ENCODE results near the gene CMTM3. TPM values are rescaled to one million over a fixed set of nuclear protein-coding genes. Genes with fewer than 3 reads are reported as not detected.

CMTM3 gene
- total and polyA plus RNA-seq, 7 experiments from 2014 or later = 52.0 to 138 (median 64.6) TPM

- ATAC-seq (peak; percentile 54), DNase-seq (peak in 6 of 9 donors; percentile 15 to 40 (median 30))
- Mint-ChIP-seq H3K27ac (peak within 1 kb of the TSS in 1 of 9 donors; percentile 37), H3K4me3 (peak within 1 kb of the TSS; percentile 17 to 85 (median 76)), H3K27me3 (peaks cover 13 to 32% (median 24%) of the 10 kb centered on the region in 5 donors), H3K9me3 (no peaks in the 10 kb centered on the region), H3K36me3 (peaks cover 0 to 30% (median 0%) of the 10 kb centered on the region in 5 donors), H3K4me1 (peaks cover 12 to 26% (median 19%) of the 10 kb centered on the region in 7 donors)
- ChIA-PET CTCF (interaction anchor here (0.7 to 1.0 kb wide), 3 partner anchors 10 to 30 kb away, joined by 3 to 7 read pairs (median 3); no protein-coding TSS in a partner anchor), POLR2A (interaction anchor here (0.9 to 1.9 kb wide), 5 partner anchors 11 to 31 kb away, joined by 3 to 8 read pairs (median 4); partner anchors contain the start of gene CKLF)
- intact Hi-C loops (cut with micrococcal nuclease) = no loop called here
- Histone ChIP-seq H3K27ac (ENCODE audit: low read depth, low read length) (no peak within 1 kb of the TSS), H3K4me1 (ENCODE audit: control insufficient read depth in 2 of 2, insufficient read depth in 2 of 2, low read length in 2 of 2) (peaks cover 4 to 5% of the 10 kb centered on the region in 2 donors), H3K36me3 (ENCODE audit: control insufficient read depth in 2 of 3, insufficient read depth in 3 of 3, low read length in 3 of 3) (no peaks in the 10 kb centered on the region), H3K4me3 (ENCODE audit: low read length) (peak within 1 kb of the TSS; percentile 42), H3K9me3 (ENCODE audit: control insufficient read depth in 2 of 3, low read length in 3 of 3) (no peaks in the 10 kb centered on the region), H3K27me3 (ENCODE audit: control insufficient read depth in 2 of 2, insufficient read depth in 2 of 2, low read length in 2 of 2) (peaks cover 0 to 5% of the 10 kb centered on the region in 2 donors)
Measured at GRCh38 chr16:66578651-66579531, 25.6 kb upstream of the CMTM3 start, which contains the start of gene CMTM2. TSS of gene CMTM2 (plus strand) at chr16:66579463. CDS start at chr16:66579608, 145 bp downstream.

GRCh38 chr16:66580605-66581209 is 23.8 kb upstream of the CMTM3 start:
- CTCF ChIA-PET = interaction anchor here (0.6 kb wide), 1 partner anchor 29 kb away, joined by 3 read pairs; the partner anchor contains the start of gene CKLF
- DNase-seq = no peak
- Mint-ChIP-seq H3K4me1 (peaks cover 12 to 26% (median 20%) of the 10 kb centered on the region in 7 donors), H3K27ac (peak overlapping the region in 1 of 9 donors; percentile 5), H3K27me3 (peaks cover 13 to 32% (median 24%) of the 10 kb centered on the region in 5 donors), H3K4me3 (peak overlapping the region in 2 of 10 donors; percentile 27 to 54), H3K9me3 (no peaks in the 10 kb centered on the region), H3K36me3 (peaks cover 0 to 26% (median 0%) of the 10 kb centered on the region in 5 donors)
- no peak overlapping the region for H3K27ac ChIP-seq (ENCODE audit: low read depth, low read length)
- POLR2A ChIA-PET = interaction anchor here (1.9 kb wide), 1 partner anchor 27 kb away, joined by 4 read pairs; no protein-coding TSS in a partner anchor
- H3K4me3 ChIP-seq (ENCODE audit: low read length) = no peak overlapping the region
- H3K4me1 ChIP-seq (ENCODE audit: control insufficient read depth in 2 of 2, insufficient read depth in 2 of 2, low read length in 2 of 2) = peaks cover 4 to 5% of the 10 kb centered on the region in 2 donors
- no peak for ATAC-seq
- peaks cover 0 to 5% of the 10 kb centered on the region in 2 donors for H3K27me3 ChIP-seq (ENCODE audit: control insufficient read depth in 2 of 2, insufficient read depth in 2 of 2, low read length in 2 of 2)
- intact Hi-C loops (cut with micrococcal nuclease) = no loop called here
- H3K36me3 ChIP-seq (ENCODE audit: control insufficient read depth in 2 of 3, insufficient read depth in 3 of 3, low read length in 3 of 3) = no peaks in the 10 kb centered on the region
- no peaks in the 10 kb centered on the region for H3K9me3 ChIP-seq (ENCODE audit: control insufficient read depth in 2 of 3, low read length in 3 of 3)

GRCh38 chr16:66581246-66581952 is 23.1 kb upstream of the CMTM3 start:
- POLR2A ChIA-PET = interaction anchor here (1.4 kb wide), 1 partner anchor 29 kb away, joined by 3 read pairs; the partner anchor contains the start of gene CKLF
- Mint-ChIP-seq H3K4me3 (no peak overlapping the region), H3K9me3 (no peaks in the 10 kb centered on the region)

GRCh38 chr16:66585481-66586239 is 18.8 kb upstream of the CMTM3 start:
- Mint-ChIP-seq H3K27ac (peak overlapping the region in 3 of 9 donors; percentile 4 to 15 (median 11)), H3K27me3 (peaks cover 0 to 5% (median 0%) of the 10 kb centered on the region in 5 donors), H3K9me3 (no peaks in the 10 kb centered on the region), H3K4me1 (peaks cover 26 to 53% (median 40%) of the 10 kb centered on the region in 7 donors), H3K4me3 (peak overlapping the region in 3 of 10 donors; percentile 13 to 48 (median 22)), H3K36me3 (peaks cover 0 to 6% (median 0%) of the 10 kb centered on the region in 5 donors)
- ChIA-PET CTCF (interaction anchor here (0.7 to 1.4 kb wide), 4 partner anchors 12 to 23 kb away, joined by 3 to 4 read pairs (median 4); no protein-coding TSS in a partner anchor), POLR2A (interaction anchor here (0.7 to 1.2 kb wide), 3 partner anchors 16 to 19 kb away, joined by 4 to 9 read pairs (median 5); partner anchors contain the start of gene CMTM3)
- peak; percentile 22 for ATAC-seq
- Histone ChIP-seq H3K9me3 (ENCODE audit: control insufficient read depth in 2 of 3, low read length in 3 of 3) (no peaks in the 10 kb centered on the region), H3K27me3 (ENCODE audit: control insufficient read depth in 2 of 2, insufficient read depth in 2 of 2, low read length in 2 of 2) (no peaks in the 10 kb centered on the region), H3K36me3 (ENCODE audit: control insufficient read depth in 2 of 3, insufficient read depth in 3 of 3, low read length in 3 of 3) (no peaks in the 10 kb centered on the region), H3K4me1 (ENCODE audit: control insufficient read depth in 2 of 2, insufficient read depth in 2 of 2, low read length in 2 of 2) (peaks cover 3 to 7% of the 10 kb centered on the region in 2 donors), H3K27ac (ENCODE audit: low read depth, low read length) (no peak overlapping the region), H3K4me3 (ENCODE audit: low read length) (no peak overlapping the region)
- no peak for DNase-seq
- intact Hi-C loops (cut with micrococcal nuclease) = no loop called here

More at GRCh38 chr16:66581246-66581952, 23.1 kb upstream of the CMTM3 start:
- no peak overlapping the region for H3K27ac Mint-ChIP-seq
- peaks cover 12 to 26% (median 21%) of the 10 kb centered on the region in 7 donors for H3K4me1 Mint-ChIP-seq
- peaks cover 4 to 5% of the 10 kb centered on the region in 2 donors for H3K4me1 ChIP-seq (ENCODE audit: control insufficient read depth in 2 of 2, insufficient read depth in 2 of 2, low read length in 2 of 2)
- intact Hi-C loops (cut with micrococcal nuclease) = no loop called here
- CTCF ChIA-PET = no interaction called here
- DNase-seq (no peak), ATAC-seq (no peak)
- H3K27me3 ChIP-seq (ENCODE audit: control insufficient read depth in 2 of 2, insufficient read depth in 2 of 2, low read length in 2 of 2) = peaks cover 0 to 5% of the 10 kb centered on the region in 2 donors
- H3K4me3 ChIP-seq (ENCODE audit: low read length) = no peak overlapping the region
- H3K36me3 ChIP-seq (ENCODE audit: control insufficient read depth in 2 of 3, insufficient read depth in 3 of 3, low read length in 3 of 3) = no peaks in the 10 kb centered on the region
- peaks cover 13 to 32% (median 24%) of the 10 kb centered on the region in 5 donors for H3K27me3 Mint-ChIP-seq
- H3K27ac ChIP-seq (ENCODE audit: low read depth, low read length) = no peak overlapping the region
- no peaks in the 10 kb centered on the region for H3K9me3 ChIP-seq (ENCODE audit: control insufficient read depth in 2 of 3, low read length in 3 of 3)
- H3K36me3 Mint-ChIP-seq = peaks cover 0 to 26% (median 0%) of the 10 kb centered on the region in 5 donors

GRCh38 chr16:66587881-66588600 is 16.5 kb upstream of the CMTM3 start:
- H3K27me3 Mint-ChIP-seq = peaks cover 0 to 2% (median 0%) of the 10 kb centered on the region in 5 donors
- peak overlapping the region in 7 of 9 donors; percentile 65 to 90 (median 78) for H3K27ac Mint-ChIP-seq
- CTCF ChIA-PET = interaction anchor here (0.6 to 2.0 kb wide), 6 partner anchors 9 to 122 kb away, joined by 3 to 10 read pairs (median 4); partner anchors contain the start of genes CKLF and CMTM2
- POLR2A ChIA-PET = interaction anchor here (0.6 to 1.5 kb wide), 3 partner anchors 13 to 69 kb away, joined by 3 to 4 read pairs (median 4); no protein-coding TSS in a partner anchor
- intact Hi-C loops (cut with micrococcal nuclease) = no loop called here
- Histone ChIP-seq H3K4me3 (ENCODE audit: low read length) (no peak overlapping the region), H3K9me3 (ENCODE audit: control insufficient read depth in 2 of 3, low read length in 3 of 3) (no peaks in the 10 kb centered on the region), H3K27ac (ENCODE audit: low read depth, low read length) (no peak overlapping the region), H3K4me1 (ENCODE audit: control insufficient read depth in 2 of 2, insufficient read depth in 2 of 2, low read length in 2 of 2) (peaks cover 6 to 7% of the 10 kb centered on the region in 2 donors), H3K36me3 (ENCODE audit: control insufficient read depth in 2 of 3, insufficient read depth in 3 of 3, low read length in 3 of 3) (no peaks in the 10 kb centered on the region), H3K27me3 (ENCODE audit: control insufficient read depth in 2 of 2, insufficient read depth in 2 of 2, low read length in 2 of 2) (no peaks in the 10 kb centered on the region)
- peak overlapping the region; percentile 39 to 89 (median 78) for H3K4me3 Mint-ChIP-seq
- H3K36me3 Mint-ChIP-seq = peaks cover 0 to 2% (median 0%) of the 10 kb centered on the region in 5 donors
- DNase-seq = no peak
- ATAC-seq = no peak
- H3K4me1 Mint-ChIP-seq = peaks cover 27 to 51% (median 39%) of the 10 kb centered on the region in 7 donors
- H3K9me3 Mint-ChIP-seq = no peaks in the 10 kb centered on the region
